HG02642 (cell line): ENCODE measurements around the gene PRR23E.

Experiments
- ATAC-seq: cut with Tn5 transposase; IDR thresholded peaks from one replicate; pipeline ENCODE4 v1.9.1; 2021; ENCODE audit warnings: mild to moderate bottlenecking; ENCODE audit not compliant: unreplicated experiment, poor library complexity

PRR23E gene

DNA sequence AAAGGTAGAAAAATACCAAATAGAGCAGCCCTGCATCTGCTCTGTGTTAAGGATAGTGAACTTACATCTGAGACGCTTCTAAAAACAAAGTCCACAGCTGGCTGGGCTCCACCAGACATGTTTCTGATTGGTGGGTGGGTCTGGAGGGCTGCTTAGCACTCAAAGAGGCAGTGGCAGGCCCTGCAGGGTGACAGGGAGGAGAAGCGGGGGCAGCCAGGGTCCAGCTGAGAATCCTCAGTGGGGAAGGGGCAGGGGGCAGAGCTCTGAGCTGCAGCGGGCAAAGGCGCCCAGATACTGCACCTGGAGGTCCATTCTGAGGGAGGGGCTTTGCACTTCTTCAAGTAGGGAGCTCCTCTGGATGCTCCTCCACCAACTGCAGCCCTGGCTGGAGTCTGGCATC lies 28.1 kb downstream of the PRR23E start:
- no peak for ATAC-seq

DNA sequence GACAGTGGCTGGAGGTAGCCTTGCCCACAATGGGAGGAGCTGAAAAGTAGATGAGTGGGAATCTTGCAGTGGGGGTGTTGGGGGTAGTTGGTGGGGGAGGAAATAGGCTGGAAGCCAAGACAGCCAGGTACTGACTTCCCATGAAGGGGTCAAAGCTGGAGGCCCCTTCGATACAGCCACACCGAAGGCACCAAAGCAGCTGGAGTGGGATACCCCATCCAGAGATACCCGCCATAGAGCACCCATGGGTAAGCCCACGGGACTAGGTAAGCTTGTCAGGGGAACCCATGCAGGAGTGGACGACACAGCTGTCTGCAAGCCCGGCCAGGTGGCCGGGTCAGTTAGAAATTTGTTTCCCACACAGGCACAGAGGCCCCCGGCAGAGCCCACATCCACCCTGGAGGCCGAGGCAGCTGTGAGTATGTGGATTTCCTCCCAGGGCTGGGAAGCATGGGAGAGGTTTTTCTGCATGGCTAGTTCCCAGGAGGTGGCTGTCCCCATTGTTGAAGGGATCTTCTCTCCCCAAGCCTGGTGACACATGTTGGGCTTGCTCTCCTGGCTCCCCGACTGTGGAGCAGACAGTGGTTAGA lies 28.6 kb downstream of the PRR23E start:
- no peak for ATAC-seq

DNA sequence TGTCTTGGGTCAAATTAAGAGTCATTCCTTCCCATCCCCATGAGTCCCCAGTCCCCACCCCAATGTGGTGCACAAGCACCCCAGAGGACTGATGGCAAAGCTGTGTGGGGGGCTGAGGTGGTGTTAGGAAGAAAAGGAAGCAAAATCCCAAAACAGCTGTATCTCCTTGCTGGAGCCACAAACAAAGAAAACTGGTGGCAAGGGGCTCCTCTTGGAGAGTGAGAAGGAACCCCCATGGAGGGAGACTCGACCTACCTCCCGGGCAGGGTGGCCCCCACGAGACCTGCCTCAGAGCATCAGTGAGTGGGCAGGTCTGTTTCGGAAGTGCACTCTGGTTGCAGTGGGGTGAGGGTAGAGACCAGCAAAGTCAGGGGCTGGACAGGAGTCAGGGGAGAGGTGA lies 29.2 kb downstream of the PRR23E start:
- ATAC-seq: no peak

DNA sequence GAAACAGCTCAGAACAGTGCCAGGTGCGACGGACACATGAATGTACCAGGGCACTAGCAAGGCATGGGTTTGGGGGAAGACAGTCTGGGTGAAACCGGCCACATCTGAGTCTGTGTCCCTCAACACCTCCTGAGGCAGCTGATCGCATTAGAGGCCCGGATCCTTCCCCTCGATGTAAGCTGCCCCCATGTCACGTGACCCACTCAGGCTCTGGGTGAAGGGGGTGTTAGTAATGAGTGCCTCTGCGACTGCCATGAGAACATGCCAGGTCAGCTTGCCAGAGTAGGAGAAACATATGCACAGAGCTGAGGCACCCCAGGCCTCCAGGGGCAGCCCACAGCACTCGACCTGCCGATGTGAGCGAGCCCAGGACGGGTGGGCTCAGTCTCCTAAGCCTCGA lies 29.7 kb downstream of the PRR23E start:
- no peak for ATAC-seq

DNA sequence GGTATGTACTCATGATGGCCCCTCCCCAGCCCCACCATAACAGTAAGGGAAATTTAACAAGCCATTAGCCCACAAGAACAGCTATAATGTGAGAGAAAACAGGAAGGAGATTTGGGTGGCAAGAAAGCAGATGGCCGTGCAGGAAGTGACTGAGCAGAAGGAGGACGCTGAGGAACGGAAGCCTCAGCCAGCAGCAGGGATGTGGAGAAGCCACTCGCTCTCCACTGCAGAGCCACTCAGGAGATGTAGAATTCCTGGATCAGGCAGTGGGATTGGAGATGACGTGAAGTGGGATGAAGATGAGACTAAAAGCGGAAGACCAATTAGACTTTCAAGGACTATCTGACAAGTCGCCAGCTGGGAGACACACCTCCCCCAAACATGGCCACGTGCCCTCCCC lies 31.2 kb downstream of the PRR23E start:
- no peak for ATAC-seq

DNA sequence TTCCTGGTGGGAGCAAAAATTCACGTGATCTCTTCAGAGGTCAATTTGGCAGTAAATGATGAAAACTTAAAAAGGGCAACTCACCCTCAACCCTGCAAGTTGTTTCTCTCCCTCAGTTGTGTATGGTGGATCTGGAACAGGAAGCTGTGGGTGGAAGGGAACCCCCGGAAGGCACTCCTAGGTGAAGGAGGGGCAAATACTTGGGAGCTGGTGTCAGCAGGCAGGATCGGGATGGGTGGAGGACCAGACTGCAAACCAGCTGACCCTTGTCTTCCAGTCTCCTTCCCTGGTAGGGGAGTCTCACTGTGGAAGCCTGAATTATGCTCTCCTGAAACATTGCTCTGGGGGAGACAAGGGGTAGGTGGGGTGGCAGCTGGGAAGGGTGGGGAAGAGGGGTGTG lies 33.5 kb downstream of the PRR23E start:
- no peak for ATAC-seq

- no peak for ATAC-seq
Measured at GRCh38 chr3:127226946-127227842, 34.3 kb downstream of the PRR23E start.

GRCh38 chr3:127228866-127229265 lies 35.9 kb downstream of the PRR23E start:
- no peak for ATAC-seq

DNA sequence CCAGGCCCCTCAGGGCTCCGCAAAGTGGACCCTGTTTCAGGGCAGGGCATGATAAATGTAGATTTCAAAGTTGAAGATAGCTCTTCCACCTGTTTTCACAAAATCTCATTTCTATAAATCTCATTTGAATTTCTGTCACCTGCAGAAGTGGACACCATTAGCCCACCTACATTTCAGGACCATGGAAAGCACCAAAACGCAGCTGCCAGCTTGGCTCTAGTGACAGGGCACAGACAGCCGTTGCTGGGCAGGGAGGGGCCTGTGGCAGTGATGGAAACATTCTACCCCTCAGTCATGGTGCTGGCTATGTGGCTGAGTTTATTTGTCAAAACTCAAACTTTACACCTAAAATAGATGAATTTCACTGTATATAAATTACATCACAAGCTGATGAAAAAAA lies 40.4 kb downstream of the PRR23E start:
- ATAC-seq: no peak

DNA sequence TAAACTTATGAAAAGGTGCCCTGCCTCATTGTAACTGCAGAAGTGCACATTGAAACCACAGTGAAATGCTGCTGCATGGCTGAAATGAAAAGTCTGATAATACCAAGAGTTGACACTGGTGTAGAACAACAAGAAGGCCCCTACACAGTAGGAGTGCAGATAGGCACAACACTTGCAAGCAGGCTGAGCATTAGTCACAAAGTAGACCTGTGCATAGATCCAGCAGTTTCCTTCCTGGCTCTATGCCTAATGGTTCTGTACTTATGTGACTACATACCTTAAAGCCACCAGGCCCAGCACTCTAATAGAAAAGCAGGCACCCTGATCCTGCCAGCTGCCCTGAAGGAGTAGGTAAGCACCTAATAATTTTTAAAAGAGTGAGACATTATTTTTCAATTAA lies 41.8 kb downstream of the PRR23E start:
- ATAC-seq: no peak

- no peak for ATAC-seq
Measured at GRCh38 chr3:127235706-127236105, 42.8 kb downstream of the PRR23E start.

DNA sequence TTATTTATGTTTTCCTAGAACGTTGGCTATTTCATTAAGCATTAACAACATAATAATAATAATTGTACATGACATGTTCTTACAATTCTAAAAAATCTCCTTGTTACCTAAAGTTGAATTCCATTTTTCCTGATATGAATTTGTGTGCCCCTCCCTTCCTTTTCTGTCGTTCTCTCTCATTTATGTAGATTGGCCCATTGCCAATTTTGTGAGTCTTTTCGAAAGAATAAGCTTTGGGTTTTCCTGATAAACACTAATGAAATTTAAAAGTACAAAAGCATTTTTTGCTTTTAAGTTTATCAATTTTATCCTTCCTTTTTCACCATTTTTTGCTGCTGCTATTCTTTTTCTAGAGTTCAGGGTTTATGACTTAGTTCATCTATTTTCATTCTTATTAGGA lies 44.9 kb downstream of the PRR23E start:
- no peak for ATAC-seq

- no peak for ATAC-seq
Measured at GRCh38 chr3:127238602-127239001, 45.7 kb downstream of the PRR23E start.

DNA sequence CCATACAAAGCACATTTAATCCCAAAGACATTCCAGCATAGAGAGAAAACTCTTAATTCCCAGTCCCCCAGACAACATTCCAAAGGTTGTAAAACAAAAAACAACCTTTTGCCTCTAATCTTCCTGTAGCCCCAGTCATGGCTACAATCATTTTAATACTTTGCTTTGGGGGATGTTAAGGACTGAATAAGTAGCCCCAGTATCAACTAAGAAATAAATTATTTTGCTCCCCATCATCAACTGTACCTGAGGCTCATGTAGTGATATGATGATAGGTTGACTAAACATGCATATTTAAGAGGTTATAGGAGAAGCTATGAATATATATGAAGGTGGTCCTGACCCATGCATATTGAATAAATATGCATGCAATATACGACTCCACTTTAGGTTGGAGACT lies 54.4 kb downstream of the PRR23E start:
- no peak for ATAC-seq
